WTC11 (cell line): ENCODE measurements around the gene SYS1. TPM values are rescaled to one million over a fixed set of nuclear protein-coding genes. Genes with fewer than 3 reads are reported as not detected.

ENCODE experiments used
- ATAC-seq: fragments of 200-7000 bp; cut with Tn5 transposase; 2 replicates; pipeline ENCODE4 v1.10.0; 2021; ENCODE audit warnings: mild to moderate bottlenecking, moderate library complexity
- CTCF ChIA-PET: fragments of 300-600 bp; sonication (Branson Sonifier 250); formaldehyde crosslinking; loops from one replicate; lab custom pipeline; 2021; ENCODE audit warnings: antibody characterized with exemption; lab: Charles Lee
- POLR2A ChIA-PET: fragments of 350-600 bp; sonication (Branson Sonifier 250); formaldehyde crosslinking; loops from one replicate; lab custom pipeline; 2021; ENCODE audit warnings: antibody characterized with exemption; lab: Charles Lee
- DNase-seq: peaks from one replicate; pipeline ENCODE4 v3.0.0; 2021; ENCODE audit warnings: low spot score
- H3K27ac Mint-ChIP-seq: 2 replicates; pipeline ENCODE4 v1.8.0; 2021; ENCODE audit warnings: mixed read lengths
- H3K27me3 Mint-ChIP-seq: 2 replicates; pipeline ENCODE4 v1.8.0; 2021; ENCODE audit warnings: low read depth, mild to moderate bottlenecking, moderate library complexity, mixed read lengths
- H3K36me3 Mint-ChIP-seq: 2 replicates; pipeline ENCODE4 v1.8.0; 2021; ENCODE audit warnings: mixed read lengths
- H3K4me1 Mint-ChIP-seq: 2 replicates; pipeline ENCODE4 v1.8.0; 2022; ENCODE audit warnings: mixed read lengths
- H3K4me3 Mint-ChIP-seq: 2 replicates; pipeline ENCODE4 v1.8.0; 2021; ENCODE audit warnings: mild to moderate bottlenecking, moderate library complexity, mixed read lengths
- H3K9me3 Mint-ChIP-seq: 2 replicates; pipeline ENCODE4 v1.8.0; 2021; ENCODE audit warnings: mixed read lengths
- ATF1 ChIP-seq: sonication (generic); formaldehyde crosslinking; IDR thresholded peaks from 2 replicates; pipeline ENCODE4 v1.8.1; 2023; ENCODE audit warnings: mild to moderate bottlenecking, moderate library complexity, missing genetic modification reagents
- FOXJ3 ChIP-seq: sonication (generic); formaldehyde crosslinking; IDR thresholded peaks from 2 replicates; pipeline ENCODE4 v1.9.0; 2021; ENCODE audit warnings: missing genetic modification reagents, mild to moderate bottlenecking, borderline replicate concordance
- FOXK1 ChIP-seq: sonication (generic); formaldehyde crosslinking; IDR thresholded peaks from 2 replicates; pipeline ENCODE4 v1.8.0; 2022; ENCODE audit warnings: mild to moderate bottlenecking, moderate library complexity, missing genetic modification reagents
- GRHL2 ChIP-seq: fragments of 250-450 bp; sonication (Bioruptor Pico); IDR thresholded peaks from 2 replicates; pipeline ENCODE4 v1.8.0; 2022; ENCODE audit warnings: mild to moderate bottlenecking, moderate library complexity; ENCODE audit not compliant: insufficient replicate concordance, severe bottlenecking
- HMGA2 ChIP-seq: fragments of 250-450 bp; sonication (Bioruptor Pico); IDR thresholded peaks from 2 replicates; pipeline ENCODE4 v1.4.0; 2021; ENCODE audit warnings: mild to moderate bottlenecking, moderate library complexity
- SMAD3 ChIP-seq: sonication (generic); formaldehyde crosslinking; IDR thresholded peaks from 2 replicates; pipeline ENCODE4 v1.8.0; 2022; ENCODE audit warnings: missing genetic modification reagents, mild to moderate bottlenecking, borderline replicate concordance
- TEAD4 ChIP-seq: sonication (generic); formaldehyde crosslinking; IDR thresholded peaks from 2 replicates; pipeline ENCODE4 v1.8.0; 2022; ENCODE audit warnings: mild to moderate bottlenecking, missing genetic modification reagents
- ZNF232 ChIP-seq: sonication (generic); formaldehyde crosslinking; IDR thresholded peaks from 2 replicates; pipeline ENCODE4 v1.8.0; 2022; ENCODE audit warnings: mild to moderate bottlenecking, missing genetic modification reagents
- ZNF396 ChIP-seq: fragments of 250-450 bp; sonication (Bioruptor Pico); IDR thresholded peaks from 2 replicates; pipeline ENCODE4 v1.8.0; 2021; ENCODE audit warnings: mild to moderate bottlenecking, moderate library complexity, borderline replicate concordance
- total RNA-seq: library from RNA; stranded (reverse); gene quantifications from 3 replicates; pipeline ENCODE4 v1.2.3, GENCODE V29; 2021
- TF ChIP-seq, protein P1 (sequence below): sonication (generic); formaldehyde crosslinking; IDR thresholded peaks from 2 replicates; pipeline ENCODE4 v1.8.0; 2022; ENCODE audit warnings: mild to moderate bottlenecking, missing genetic modification reagents
- TF ChIP-seq, protein P2 (sequence below): sonication (generic); formaldehyde crosslinking; conservative IDR thresholded peaks from 2 replicates; pipeline ENCODE4 v1.8.1; 2023; ENCODE audit warnings: mild to moderate bottlenecking, low read depth, missing genetic modification reagents, moderate library complexity
- TF ChIP-seq, protein P3 (sequence below): fragments of 250-450 bp; sonication (Bioruptor Pico); IDR thresholded peaks from 2 replicates; pipeline ENCODE4 v1.9.0; 2021; ENCODE audit warnings: mild to moderate bottlenecking
- TF ChIP-seq, protein P4 (sequence below): fragments of 250-450 bp; sonication (Bioruptor Pico); IDR thresholded peaks from 2 replicates; pipeline ENCODE4 v1.8.0; 2021; ENCODE audit warnings: mild to moderate bottlenecking
- TF ChIP-seq, protein P5 (sequence below): sonication (generic); formaldehyde crosslinking; IDR thresholded peaks from 2 replicates; pipeline ENCODE4 v1.8.0; 2022; ENCODE audit warnings: missing genetic modification reagents
- TF ChIP-seq, protein P6 (sequence below): sonication (generic); formaldehyde crosslinking; IDR thresholded peaks from 2 replicates; pipeline ENCODE4 v1.8.1; 2022; ENCODE audit warnings: low read depth, missing genetic modification reagents, borderline replicate concordance
- TF ChIP-seq, protein P7 (sequence below): sonication (generic); formaldehyde crosslinking; IDR thresholded peaks from 2 replicates; pipeline ENCODE4 v1.8.0; 2023; ENCODE audit warnings: mild to moderate bottlenecking, missing genetic modification reagents

The SYS1 gene
- total RNA-seq, 1 experiment from 2014 or later: 16.4 TPM

DNA sequence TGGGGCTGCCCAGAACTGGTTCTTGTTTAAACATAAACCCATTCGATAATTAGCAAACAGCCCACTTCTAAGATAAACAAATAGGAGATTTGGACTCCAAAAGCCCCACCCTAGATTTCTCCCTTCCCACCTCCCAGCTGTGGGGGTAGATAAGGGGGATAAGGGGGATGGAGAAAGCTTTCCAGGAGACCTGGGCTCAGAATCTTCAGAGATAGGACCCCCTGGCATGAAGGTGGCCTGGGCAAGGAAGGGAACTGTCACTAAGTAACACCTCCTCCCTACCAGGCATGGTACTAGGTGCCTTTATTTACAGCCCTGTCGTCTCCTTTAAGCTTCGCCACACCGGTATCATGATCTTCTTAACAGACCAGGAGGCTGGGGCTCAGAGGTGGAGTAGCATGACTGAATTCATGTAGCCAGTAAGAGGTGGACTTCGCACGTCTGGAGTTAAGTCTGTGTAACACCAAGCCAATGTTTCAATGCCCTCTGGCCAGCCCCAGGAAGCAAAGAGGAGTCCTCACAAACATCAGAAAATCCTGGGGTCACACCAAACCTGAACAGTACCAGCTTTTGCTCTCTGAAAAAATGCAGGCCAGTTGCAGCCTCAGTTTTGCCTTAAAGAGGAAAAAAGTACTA lies 19.3 kb upstream of the SYS1 start:
- Mint-ChIP-seq H3K36me3 (peaks cover 5% of the 10 kb centered on the region), H3K4me1 (peaks cover 89% of the 10 kb centered on the region), H3K27me3 (no peaks in the 10 kb centered on the region), H3K9me3 (no peaks in the 10 kb centered on the region), H3K4me3 (peak overlapping the region; percentile 65), H3K27ac (peak overlapping the region; percentile 98)
- TF ChIP-seq, protein P1, sequence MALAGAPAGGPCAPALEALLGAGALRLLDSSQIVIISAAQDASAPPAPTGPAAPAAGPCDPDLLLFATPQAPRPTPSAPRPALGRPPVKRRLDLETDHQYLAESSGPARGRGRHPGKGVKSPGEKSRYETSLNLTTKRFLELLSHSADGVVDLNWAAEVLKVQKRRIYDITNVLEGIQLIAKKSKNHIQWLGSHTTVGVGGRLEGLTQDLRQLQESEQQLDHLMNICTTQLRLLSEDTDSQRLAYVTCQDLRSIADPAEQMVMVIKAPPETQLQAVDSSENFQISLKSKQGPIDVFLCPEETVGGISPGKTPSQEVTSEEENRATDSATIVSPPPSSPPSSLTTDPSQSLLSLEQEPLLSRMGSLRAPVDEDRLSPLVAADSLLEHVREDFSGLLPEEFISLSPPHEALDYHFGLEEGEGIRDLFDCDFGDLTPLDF (CRISPR knock-in tag): no peak
- TF ChIP-seq, protein P2, sequence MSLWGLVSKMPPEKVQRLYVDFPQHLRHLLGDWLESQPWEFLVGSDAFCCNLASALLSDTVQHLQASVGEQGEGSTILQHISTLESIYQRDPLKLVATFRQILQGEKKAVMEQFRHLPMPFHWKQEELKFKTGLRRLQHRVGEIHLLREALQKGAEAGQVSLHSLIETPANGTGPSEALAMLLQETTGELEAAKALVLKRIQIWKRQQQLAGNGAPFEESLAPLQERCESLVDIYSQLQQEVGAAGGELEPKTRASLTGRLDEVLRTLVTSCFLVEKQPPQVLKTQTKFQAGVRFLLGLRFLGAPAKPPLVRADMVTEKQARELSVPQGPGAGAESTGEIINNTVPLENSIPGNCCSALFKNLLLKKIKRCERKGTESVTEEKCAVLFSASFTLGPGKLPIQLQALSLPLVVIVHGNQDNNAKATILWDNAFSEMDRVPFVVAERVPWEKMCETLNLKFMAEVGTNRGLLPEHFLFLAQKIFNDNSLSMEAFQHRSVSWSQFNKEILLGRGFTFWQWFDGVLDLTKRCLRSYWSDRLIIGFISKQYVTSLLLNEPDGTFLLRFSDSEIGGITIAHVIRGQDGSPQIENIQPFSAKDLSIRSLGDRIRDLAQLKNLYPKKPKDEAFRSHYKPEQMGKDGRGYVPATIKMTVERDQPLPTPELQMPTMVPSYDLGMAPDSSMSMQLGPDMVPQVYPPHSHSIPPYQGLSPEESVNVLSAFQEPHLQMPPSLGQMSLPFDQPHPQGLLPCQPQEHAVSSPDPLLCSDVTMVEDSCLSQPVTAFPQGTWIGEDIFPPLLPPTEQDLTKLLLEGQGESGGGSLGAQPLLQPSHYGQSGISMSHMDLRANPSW (CRISPR knock-in tag): no peak
- TF ChIP-seq, protein P3, sequence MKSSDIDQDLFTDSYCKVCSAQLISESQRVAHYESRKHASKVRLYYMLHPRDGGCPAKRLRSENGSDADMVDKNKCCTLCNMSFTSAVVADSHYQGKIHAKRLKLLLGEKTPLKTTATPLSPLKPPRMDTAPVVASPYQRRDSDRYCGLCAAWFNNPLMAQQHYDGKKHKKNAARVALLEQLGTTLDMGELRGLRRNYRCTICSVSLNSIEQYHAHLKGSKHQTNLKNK: no peak
- no peak for TF ChIP-seq ZNF396
- no peak for TF ChIP-seq ATF1 (CRISPR knock-in tag)
- TF ChIP-seq, protein P4, sequence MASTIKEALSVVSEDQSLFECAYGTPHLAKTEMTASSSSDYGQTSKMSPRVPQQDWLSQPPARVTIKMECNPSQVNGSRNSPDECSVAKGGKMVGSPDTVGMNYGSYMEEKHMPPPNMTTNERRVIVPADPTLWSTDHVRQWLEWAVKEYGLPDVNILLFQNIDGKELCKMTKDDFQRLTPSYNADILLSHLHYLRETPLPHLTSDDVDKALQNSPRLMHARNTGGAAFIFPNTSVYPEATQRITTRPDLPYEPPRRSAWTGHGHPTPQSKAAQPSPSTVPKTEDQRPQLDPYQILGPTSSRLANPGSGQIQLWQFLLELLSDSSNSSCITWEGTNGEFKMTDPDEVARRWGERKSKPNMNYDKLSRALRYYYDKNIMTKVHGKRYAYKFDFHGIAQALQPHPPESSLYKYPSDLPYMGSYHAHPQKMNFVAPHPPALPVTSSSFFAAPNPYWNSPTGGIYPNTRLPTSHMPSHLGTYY (CRISPR knock-in tag): no peak
- TF ChIP-seq, protein P5, sequence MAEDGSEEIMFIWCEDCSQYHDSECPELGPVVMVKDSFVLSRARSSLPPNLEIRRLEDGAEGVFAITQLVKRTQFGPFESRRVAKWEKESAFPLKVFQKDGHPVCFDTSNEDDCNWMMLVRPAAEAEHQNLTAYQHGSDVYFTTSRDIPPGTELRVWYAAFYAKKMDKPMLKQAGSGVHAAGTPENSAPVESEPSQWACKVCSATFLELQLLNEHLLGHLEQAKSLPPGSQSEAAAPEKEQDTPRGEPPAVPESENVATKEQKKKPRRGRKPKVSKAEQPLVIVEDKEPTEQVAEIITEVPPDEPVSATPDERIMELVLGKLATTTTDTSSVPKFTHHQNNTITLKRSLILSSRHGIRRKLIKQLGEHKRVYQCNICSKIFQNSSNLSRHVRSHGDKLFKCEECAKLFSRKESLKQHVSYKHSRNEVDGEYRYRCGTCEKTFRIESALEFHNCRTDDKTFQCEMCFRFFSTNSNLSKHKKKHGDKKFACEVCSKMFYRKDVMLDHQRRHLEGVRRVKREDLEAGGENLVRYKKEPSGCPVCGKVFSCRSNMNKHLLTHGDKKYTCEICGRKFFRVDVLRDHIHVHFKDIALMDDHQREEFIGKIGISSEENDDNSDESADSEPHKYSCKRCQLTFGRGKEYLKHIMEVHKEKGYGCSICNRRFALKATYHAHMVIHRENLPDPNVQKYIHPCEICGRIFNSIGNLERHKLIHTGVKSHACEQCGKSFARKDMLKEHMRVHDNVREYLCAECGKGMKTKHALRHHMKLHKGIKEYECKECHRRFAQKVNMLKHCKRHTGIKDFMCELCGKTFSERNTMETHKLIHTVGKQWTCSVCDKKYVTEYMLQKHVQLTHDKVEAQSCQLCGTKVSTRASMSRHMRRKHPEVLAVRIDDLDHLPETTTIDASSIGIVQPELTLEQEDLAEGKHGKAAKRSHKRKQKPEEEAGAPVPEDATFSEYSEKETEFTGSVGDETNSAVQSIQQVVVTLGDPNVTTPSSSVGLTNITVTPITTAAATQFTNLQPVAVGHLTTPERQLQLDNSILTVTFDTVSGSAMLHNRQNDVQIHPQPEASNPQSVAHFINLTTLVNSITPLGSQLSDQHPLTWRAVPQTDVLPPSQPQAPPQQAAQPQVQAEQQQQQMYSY (CRISPR knock-in tag): no peak
- no peak for TF ChIP-seq TEAD4 (CRISPR knock-in tag)
- no peak for TF ChIP-seq HMGA2
- TF ChIP-seq GRHL2: no peak
- TF ChIP-seq, protein P6, sequence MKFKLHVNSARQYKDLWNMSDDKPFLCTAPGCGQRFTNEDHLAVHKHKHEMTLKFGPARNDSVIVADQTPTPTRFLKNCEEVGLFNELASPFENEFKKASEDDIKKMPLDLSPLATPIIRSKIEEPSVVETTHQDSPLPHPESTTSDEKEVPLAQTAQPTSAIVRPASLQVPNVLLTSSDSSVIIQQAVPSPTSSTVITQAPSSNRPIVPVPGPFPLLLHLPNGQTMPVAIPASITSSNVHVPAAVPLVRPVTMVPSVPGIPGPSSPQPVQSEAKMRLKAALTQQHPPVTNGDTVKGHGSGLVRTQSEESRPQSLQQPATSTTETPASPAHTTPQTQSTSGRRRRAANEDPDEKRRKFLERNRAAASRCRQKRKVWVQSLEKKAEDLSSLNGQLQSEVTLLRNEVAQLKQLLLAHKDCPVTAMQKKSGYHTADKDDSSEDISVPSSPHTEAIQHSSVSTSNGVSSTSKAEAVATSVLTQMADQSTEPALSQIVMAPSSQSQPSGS (CRISPR knock-in tag): no peak
- TF ChIP-seq SMAD3 (CRISPR knock-in tag): no peak
- no peak for TF ChIP-seq FOXK1 (CRISPR knock-in tag)
- no peak for TF ChIP-seq ZNF232 (CRISPR knock-in tag)
- TF ChIP-seq, protein P7, sequence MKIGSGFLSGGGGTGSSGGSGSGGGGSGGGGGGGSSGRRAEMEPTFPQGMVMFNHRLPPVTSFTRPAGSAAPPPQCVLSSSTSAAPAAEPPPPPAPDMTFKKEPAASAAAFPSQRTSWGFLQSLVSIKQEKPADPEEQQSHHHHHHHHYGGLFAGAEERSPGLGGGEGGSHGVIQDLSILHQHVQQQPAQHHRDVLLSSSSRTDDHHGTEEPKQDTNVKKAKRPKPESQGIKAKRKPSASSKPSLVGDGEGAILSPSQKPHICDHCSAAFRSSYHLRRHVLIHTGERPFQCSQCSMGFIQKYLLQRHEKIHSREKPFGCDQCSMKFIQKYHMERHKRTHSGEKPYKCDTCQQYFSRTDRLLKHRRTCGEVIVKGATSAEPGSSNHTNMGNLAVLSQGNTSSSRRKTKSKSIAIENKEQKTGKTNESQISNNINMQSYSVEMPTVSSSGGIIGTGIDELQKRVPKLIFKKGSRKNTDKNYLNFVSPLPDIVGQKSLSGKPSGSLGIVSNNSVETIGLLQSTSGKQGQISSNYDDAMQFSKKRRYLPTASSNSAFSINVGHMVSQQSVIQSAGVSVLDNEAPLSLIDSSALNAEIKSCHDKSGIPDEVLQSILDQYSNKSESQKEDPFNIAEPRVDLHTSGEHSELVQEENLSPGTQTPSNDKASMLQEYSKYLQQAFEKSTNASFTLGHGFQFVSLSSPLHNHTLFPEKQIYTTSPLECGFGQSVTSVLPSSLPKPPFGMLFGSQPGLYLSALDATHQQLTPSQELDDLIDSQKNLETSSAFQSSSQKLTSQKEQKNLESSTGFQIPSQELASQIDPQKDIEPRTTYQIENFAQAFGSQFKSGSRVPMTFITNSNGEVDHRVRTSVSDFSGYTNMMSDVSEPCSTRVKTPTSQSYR (CRISPR knock-in tag): no peak
- no peak for TF ChIP-seq FOXJ3 (CRISPR knock-in tag)
- ChIA-PET POLR2A (interaction anchor here (1.1 to 2.4 kb wide), 3 partner anchors 19 to 22 kb away, joined by 3 to 11 read pairs (median 5); partner anchors contain the start of gene SYS1), CTCF (interaction anchor here (0.8 to 4.4 kb wide), 9 partner anchors 9 to 93 kb away, joined by 3 to 27 read pairs (median 4); partner anchors contain the start of gene SYS1)
- no peak for ATAC-seq
- DNase-seq: no peak
